Measurements from ENCODE around the gene COL5A2.

Gene COL5A2

DNA sequence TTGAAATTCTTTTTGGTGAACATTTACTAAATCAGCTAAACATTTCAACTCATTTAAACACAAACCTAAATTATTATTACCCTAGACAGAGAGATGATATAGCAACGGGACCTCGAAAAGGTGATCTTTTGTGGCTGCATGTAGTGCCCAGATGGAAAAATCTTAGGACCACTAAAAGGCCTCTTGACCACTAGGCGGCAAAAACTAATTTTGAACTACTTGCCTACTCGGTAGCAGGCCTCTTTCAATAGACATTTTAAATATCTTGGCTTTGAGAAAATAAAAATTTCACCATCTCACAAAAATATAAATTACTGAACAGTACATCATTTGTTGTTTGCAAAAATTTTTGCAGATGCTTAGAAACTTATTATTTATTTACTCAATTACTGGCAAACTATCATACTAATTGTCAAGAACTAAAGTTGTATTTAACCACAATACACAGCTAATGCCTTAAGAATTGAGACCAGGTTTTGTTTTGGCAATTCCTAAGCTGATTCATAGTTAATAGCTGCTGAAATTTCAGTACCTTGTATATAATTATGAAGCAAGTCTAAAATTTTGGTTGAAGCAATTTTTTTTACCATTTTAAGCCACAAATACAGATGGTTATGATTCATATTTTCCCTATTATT lies 196.0 kb downstream of the COL5A2 start:
- DNase-seq = no peak

All from femur (tissue), 1 donor.